SU-DHL-6 (cell line): ENCODE measurements around the gene ITGB7.

ENCODE experiments used
- CTCF ChIP-seq: fragments of 200-600 bp; sonication (generic); IDR thresholded peaks from one replicate; pipeline ENCODE4 v1.5.1; 2017; ENCODE audit warnings: antibody characterized with exemption, mild to moderate bottlenecking, low read length, moderate library complexity; ENCODE audit not compliant: insufficient read depth, poor library complexity, severe bottlenecking
- EZH2phosphoT487 ChIP-seq: fragments of 200-600 bp; sonication (generic), shearing (Covaris generic); conservative IDR thresholded peaks from 2 replicates; pipeline ENCODE4 v1.6.1; 2018; ENCODE audit warnings: mild to moderate bottlenecking, antibody characterized with exemption, low read length, moderate library complexity, mixed read lengths

DNA sequence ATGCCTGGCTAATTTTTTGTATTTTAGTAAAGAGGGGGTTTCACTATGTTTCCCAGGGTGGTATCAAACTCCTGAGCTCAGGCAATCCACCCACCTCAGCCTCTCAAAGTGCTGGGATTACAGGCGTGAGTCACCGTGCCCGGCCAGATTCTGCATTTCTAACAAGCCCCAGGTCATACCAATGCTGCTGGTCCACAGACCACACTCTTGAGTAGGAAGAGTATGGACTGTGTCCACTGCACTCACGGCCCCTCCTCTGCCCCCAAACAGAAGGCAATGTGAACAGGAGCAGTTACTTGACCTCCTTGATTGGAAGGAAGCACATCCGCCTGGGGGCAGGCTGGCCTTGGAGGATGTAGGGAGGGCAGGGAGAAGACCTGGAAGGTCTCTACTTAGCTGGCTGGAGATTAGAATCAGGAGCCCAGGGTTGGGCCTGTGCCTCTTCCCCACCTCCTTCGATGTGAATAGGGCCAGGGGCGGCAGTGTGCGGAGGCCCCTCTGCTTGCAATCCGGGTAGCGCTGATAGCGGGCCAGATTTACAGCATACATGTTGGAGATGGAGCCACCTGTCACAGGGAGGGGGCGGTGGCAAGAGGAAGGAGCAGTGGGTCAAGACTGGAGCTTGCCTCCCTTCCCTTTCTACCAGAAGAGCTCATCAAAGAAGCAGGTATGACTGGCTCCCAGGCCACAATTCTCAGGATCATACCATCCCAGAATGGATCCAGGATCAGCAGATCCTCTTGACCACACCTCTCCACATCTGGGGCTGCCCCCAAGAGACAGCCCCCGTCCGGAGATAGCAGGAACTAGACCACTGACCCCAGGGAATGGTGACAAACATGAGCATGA is 36.0 kb downstream of the ITGB7 start:
- TF ChIP-seq EZH2phosphoT487 (no peak), CTCF (no peak)
